GM19023 (cell line): Measurements from ENCODE around the gene CNOT11.
A peak's percentile ranks its signal among the peaks of the same experiment; 100 is the strongest.

Experiments used
- ATAC-seq: cut with Tn5 transposase; IDR thresholded peaks from one replicate; pipeline ENCODE4 v1.9.1; 2021; ENCODE audit warnings: mild to moderate bottlenecking, moderate library complexity; ENCODE audit not compliant: unreplicated experiment

The CNOT11 gene

GRCh38 chr2:101274142-101274541 is 21.5 kb downstream of the CNOT11 start:
- ATAC-seq = no peak

DNA sequence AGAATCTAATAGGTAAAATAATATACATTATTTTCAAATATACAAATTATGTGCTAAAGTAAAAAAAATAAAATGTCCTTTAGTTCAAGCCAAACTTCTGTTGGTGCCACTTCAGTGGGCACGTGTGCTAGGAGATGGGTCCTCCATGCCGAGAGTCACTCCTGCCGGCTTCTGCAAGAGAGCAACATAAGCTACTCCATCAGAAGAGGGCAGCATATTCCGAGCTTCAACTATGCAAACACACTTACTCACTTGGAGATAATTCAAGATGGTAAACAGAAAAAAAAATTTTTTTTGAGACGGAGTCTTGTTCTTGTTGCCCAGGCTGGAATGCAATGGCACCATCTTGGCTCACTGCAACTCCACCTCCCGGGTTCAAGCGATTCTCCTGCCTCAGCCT is 24.4 kb downstream of the CNOT11 start:
- ATAC-seq = no peak

DNA sequence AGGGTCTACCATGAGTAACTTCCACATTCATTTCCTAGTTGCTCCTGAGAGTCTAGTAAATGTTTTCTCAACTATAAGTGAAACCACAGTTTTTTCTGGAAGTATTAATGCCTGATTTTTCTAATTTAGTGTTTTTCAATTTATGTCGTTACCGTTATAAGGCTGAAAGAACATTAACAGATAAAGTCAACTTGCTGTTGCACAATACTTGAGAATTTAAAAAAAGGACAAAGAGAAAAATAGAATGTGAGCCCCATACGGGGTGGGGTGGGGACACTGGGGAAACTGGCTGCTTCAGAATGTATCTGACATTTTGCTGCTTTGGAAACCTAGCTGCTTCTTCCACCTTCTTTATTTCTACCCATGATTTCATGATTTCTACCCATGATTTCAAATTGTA is 26.2 kb downstream of the CNOT11 start:
- ATAC-seq = no peak

GRCh38 chr2:101281482-101281881 is 28.8 kb downstream of the CNOT11 start:
- ATAC-seq = no peak

DNA sequence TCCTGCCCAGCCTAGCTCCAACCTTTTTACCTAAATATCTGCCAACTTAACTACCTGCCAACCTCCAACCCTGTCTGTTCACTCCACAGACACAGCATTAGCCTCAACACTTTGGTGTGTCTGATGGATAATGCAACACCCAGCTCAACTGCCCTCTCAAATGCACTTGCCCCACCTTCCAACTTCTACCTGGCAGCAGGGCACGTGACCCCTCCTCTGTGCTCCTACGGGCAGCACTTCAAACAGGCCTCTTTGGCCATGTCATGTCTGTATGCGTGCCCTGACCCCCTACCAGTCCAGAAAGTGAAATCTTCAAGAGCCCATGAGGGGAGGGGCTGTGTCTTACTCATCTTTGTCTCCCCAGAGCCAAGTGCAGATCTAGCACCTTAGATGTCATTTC is 30.3 kb downstream of the CNOT11 start:
- ATAC-seq = no peak

- ATAC-seq = no peak
Observed at GRCh38 chr2:101286684-101287083, 34.0 kb downstream of the CNOT11 start.

GRCh38 chr2:101287303-101287702 is 34.6 kb downstream of the CNOT11 start:
- no peak for ATAC-seq

DNA sequence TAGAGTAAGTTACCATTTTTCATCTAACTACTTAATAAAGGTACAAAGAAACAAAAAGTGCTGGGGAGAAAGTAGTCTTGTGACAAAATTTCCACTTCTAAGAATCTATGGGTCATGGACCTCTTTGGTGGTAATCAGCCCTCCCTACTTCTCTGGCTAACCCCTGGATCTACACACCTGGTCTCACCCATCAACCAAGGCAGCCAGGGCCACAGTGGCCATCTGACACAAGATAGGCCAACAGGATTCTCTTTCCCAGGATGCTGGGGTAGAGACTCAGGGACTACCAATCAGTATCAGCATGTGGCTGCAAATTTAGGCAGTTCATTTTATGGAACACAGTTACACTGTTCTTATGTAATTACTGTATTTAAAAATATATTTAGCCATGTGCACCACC is 38.0 kb downstream of the CNOT11 start:
- no peak for ATAC-seq

GRCh38 chr2:101291973-101292372 is 39.3 kb downstream of the CNOT11 start:
- no peak for ATAC-seq

- ATAC-seq = no peak
Observed at GRCh38 chr2:101293544-101293943, 40.9 kb downstream of the CNOT11 start.

- ATAC-seq = no peak
Observed at GRCh38 chr2:101294861-101295260, 42.2 kb downstream of the CNOT11 start.

- no peak for ATAC-seq
Observed at GRCh38 chr2:101295895-101296294, 43.2 kb downstream of the CNOT11 start.

GRCh38 chr2:101296371-101296770 is 43.7 kb downstream of the CNOT11 start:
- no peak for ATAC-seq

DNA sequence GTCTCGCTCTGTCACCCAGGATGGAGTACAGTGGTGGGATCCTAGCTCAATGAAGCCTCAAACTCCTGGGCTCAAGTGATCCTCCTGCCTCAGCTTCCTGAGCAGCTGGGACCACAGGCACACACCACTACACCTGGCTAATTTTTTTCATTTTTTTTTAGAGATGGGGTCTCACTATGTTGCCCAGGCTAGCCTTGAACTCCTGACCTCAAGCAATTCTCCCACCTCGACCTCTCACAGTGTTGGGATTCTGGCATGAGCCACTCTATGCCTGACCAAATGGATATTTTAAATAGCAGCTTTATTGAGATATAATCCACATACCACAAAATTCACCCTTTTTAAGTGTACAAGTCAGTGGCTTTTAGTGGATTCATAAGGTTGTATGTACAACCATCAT is 44.7 kb downstream of the CNOT11 start:
- ATAC-seq = no peak

GRCh38 chr2:101299604-101300003 is 46.9 kb downstream of the CNOT11 start:
- no peak for ATAC-seq

DNA sequence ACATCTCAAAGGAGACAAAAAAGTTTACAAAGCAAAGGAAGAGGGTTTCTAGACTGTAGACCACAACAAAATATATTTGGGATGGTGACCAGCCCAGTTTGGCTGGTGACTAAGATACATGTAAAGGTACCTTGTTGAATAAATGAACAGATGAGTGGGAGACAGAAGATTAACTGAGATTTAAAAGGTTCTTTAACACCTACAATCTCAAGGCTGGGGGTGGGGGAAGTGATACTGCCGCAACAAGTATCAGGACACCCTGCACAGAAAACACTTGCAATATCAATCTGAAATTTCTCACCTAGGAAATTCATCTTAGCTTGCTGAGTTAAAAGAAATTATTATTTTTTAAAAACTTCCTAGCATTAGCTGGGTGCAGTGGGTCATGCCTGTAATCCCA is 47.5 kb downstream of the CNOT11 start:
- ATAC-seq = no peak

DNA sequence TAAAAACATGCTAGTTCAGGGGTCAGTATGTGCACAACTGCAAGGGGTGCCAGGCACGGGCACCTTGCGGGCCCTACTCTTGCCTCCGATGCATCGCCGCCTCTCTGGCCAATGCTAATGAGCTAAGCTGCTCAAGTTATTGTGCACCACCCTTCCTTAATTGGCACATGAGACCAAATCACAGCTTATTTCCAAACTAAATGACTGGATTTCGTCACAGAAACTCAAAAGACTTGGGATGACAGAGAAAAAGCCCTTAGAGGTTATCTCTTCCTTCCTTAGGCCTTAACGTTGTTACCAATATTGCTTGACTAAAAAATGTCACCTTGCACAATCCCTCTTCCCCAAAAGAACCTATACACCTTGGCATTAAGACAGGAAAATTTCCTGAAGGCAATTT is 48.1 kb downstream of the CNOT11 start:
- ATAC-seq = no peak

DNA sequence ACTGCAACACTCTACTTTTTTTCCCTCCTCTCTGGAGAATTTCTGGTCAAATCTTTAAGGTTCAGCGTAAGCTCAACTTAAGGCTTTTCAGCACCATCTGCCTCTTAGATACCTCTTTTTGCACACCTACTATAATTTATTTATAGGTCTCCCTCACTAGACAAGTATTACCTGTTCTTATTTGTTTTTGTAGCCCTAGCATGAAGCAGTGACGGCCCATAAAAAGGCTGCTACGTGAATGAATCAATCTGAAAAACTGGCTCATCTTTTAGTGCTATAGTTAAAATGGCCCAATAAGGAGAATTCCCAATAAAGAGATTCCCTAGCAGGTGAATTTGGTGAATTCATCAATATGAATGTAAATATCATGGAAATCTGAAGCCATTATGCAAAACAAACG is 49.3 kb downstream of the CNOT11 start:
- ATAC-seq = no peak

GRCh38 chr2:101303688-101304087 is 51.0 kb downstream of the CNOT11 start:
- no peak for ATAC-seq

DNA sequence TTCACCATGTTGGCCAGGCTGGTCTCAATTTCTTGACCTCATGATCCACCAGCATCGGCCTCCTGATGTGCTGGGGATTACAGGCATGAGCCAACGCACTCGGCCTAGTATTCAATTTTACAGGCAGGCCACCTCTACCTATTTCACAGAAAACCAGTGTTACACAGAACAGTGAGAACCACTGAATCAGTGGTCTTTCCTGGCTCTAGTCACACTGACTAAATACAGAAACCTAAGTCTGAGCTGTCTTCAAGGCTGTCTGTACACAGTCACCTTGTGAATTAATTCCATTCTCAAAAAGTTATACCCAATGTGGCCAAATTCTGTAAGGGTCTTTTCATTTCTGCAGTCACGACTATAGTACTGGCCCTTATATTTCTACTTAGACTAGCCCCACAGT is 52.3 kb downstream of the CNOT11 start:
- no peak for ATAC-seq

DNA sequence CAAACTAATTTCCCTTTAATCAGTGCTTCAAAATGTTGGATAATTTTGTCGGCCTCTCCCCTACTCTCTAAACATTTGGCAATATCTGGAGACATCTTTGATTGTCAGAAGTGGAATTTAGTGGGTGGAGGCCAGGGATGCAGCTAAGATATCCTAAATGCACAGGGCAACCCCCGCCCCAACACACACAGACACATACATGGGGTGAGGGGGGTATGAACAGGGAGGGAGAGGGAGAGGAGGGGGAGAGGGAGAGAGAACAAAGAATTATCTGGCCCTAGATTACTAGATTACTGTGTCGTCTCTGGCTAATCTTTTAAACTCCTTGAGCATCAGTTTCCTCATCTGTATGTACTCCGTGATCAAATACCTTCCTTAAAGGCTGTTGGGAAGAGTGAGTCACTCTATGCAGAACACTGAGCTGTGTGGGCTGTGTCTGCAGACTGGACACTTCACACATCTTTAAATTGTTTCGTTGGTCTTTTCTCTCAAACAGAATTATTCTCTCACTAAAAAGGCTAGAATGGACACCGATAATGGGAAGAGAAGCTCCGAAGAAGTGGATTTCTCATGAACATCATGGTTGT is 52.9 kb downstream of the CNOT11 start:
- ATAC-seq = no peak

GRCh38 chr2:101306410-101306809 is 53.7 kb downstream of the CNOT11 start:
- ATAC-seq = peak; percentile 1

DNA sequence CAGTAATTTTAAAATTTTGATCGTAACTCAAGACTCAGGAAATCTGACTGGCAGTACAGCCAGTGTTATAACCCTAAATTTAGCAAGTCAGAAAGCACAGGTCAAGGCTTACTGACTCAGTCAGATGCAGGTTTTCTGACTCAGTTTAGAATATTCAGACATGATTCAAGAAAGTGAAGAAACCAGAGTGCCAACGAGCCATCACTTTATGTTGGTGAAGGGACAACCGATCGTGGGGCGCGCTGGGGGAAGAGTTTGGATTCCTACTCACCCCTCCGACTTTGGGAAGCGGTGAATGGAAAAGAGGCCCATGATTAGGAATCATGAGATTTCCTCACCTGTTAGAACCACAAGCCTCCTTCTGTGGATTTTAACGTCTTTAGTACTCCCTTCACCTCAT is 54.8 kb downstream of the CNOT11 start:
- no peak for ATAC-seq
